Calu3 (cell line): ENCODE results near the gene LRP6. TPM values are rescaled to one million over a fixed set of nuclear protein-coding genes. Genes with fewer than 3 reads are reported as not detected.

Source experiments
- BruUV-seq: library from RNA; stranded (reverse); fragments of 400-500 nt; replicated peaks from 2 replicates; lab custom pipeline; 2021; lab: Mats Ljungman, UMichigan
- CTCF ChIA-PET: fragments of 300-600 bp; sonication (Branson Sonifier 250); formaldehyde crosslinking; loops from one replicate; lab custom pipeline; 2022; ENCODE audit warnings: antibody characterized with exemption; lab: Charles Lee
- DNase-seq: peaks from one replicate; pipeline ENCODE4 v3.0.0; 2022
- H3K27ac Mint-ChIP-seq: one replicate; pipeline ENCODE4 v1.8.0; 2022; ENCODE audit warnings: mixed read lengths; ENCODE audit not compliant: unreplicated experiment
- H3K27me3 Mint-ChIP-seq: one replicate; pipeline ENCODE4 v1.8.0; 2022; ENCODE audit warnings: mixed read lengths; ENCODE audit not compliant: unreplicated experiment
- H3K36me3 Mint-ChIP-seq: one replicate; pipeline ENCODE4 v1.8.0; 2022; ENCODE audit warnings: mild to moderate bottlenecking, moderate library complexity, mixed read lengths; ENCODE audit not compliant: insufficient read depth, unreplicated experiment
- H3K4me1 Mint-ChIP-seq: one replicate; pipeline ENCODE4 v1.8.0; 2022; ENCODE audit warnings: mild to moderate bottlenecking, low read depth, mixed read lengths; ENCODE audit not compliant: unreplicated experiment
- H3K4me3 Mint-ChIP-seq: one replicate; pipeline ENCODE4 v1.8.0; 2022; ENCODE audit warnings: mild to moderate bottlenecking, low read depth, moderate library complexity, mixed read lengths; ENCODE audit not compliant: unreplicated experiment
- H3K9me3 Mint-ChIP-seq: one replicate; pipeline ENCODE4 v1.8.0; 2022; ENCODE audit warnings: low read depth, mixed read lengths; ENCODE audit not compliant: unreplicated experiment
- intact Hi-C: fragments of 100-400 bp; cut with micrococcal nuclease; formaldehyde crosslinking; loops from one replicate; pipeline ENCODE4 v1.10.0; 2022; ENCODE audit not compliant: unreplicated experiment
- total RNA-seq: library from RNA; stranded (reverse); gene quantifications from 2 replicates; pipeline ENCODE4 v1.2.3, GENCODE V29; 2022
- TF ChIP-seq, protein P1 (sequence below): fragments of 200-600 bp; IDR thresholded peaks from one replicate; pipeline ENCODE4 v1.8.0; 2022; ENCODE audit warnings: antibody characterized with exemption; ENCODE audit not compliant: unreplicated experiment

Gene LRP6
- total RNA-seq, 1 experiment from 2014 or later, result 74.8 TPM

GRCh38 chr12:12201274-12201758 is 65.5 kb downstream of the LRP6 start:
- CTCF ChIA-PET, result no interaction called here
- Mint-ChIP-seq H3K27ac (no peak overlapping the region), H3K4me3 (no peak overlapping the region), H3K4me1 (peaks cover 22% of the 10 kb centered on the region), H3K36me3 (peaks cover 25% of the 10 kb centered on the region), H3K9me3 (peaks cover 15% of the 10 kb centered on the region), H3K27me3 (no peaks in the 10 kb centered on the region)
- TF ChIP-seq, protein P1, sequence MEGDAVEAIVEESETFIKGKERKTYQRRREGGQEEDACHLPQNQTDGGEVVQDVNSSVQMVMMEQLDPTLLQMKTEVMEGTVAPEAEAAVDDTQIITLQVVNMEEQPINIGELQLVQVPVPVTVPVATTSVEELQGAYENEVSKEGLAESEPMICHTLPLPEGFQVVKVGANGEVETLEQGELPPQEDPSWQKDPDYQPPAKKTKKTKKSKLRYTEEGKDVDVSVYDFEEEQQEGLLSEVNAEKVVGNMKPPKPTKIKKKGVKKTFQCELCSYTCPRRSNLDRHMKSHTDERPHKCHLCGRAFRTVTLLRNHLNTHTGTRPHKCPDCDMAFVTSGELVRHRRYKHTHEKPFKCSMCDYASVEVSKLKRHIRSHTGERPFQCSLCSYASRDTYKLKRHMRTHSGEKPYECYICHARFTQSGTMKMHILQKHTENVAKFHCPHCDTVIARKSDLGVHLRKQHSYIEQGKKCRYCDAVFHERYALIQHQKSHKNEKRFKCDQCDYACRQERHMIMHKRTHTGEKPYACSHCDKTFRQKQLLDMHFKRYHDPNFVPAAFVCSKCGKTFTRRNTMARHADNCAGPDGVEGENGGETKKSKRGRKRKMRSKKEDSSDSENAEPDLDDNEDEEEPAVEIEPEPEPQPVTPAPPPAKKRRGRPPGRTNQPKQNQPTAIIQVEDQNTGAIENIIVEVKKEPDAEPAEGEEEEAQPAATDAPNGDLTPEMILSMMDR, result no peak
- TSS peak; percentile 17 for BruUV-seq
- no peak for DNase-seq
- intact Hi-C loops, result no loop called here

GRCh38 chr12:12200363-12200762 is 66.5 kb downstream of the LRP6 start:
- H3K4me3 Mint-ChIP-seq, result no peak overlapping the region
- no peaks in the 10 kb centered on the region for H3K27me3 Mint-ChIP-seq
- CTCF ChIA-PET, result no interaction called here
- H3K27ac Mint-ChIP-seq, result no peak overlapping the region
- peaks cover 25% of the 10 kb centered on the region for H3K36me3 Mint-ChIP-seq
- BruUV-seq, result no TSS peak
- DNase-seq, result no peak
- intact Hi-C loops, result no loop called here
- peaks cover 22% of the 10 kb centered on the region for H3K4me1 Mint-ChIP-seq
- TF ChIP-seq, protein P1, result no peak
- H3K9me3 Mint-ChIP-seq, result peaks cover 15% of the 10 kb centered on the region

- no peak overlapping the region for H3K27ac Mint-ChIP-seq
- peaks cover 23% of the 10 kb centered on the region for H3K4me1 Mint-ChIP-seq
- BruUV-seq, result no TSS peak
- intact Hi-C loops, result no loop called here
- TF ChIP-seq, protein P1, result no peak
- CTCF ChIA-PET, result no interaction called here
- H3K36me3 Mint-ChIP-seq, result peaks cover 34% of the 10 kb centered on the region
- no peak overlapping the region for H3K4me3 Mint-ChIP-seq
- no peak for DNase-seq
- no peaks in the 10 kb centered on the region for H3K27me3 Mint-ChIP-seq
- H3K9me3 Mint-ChIP-seq, result peaks cover 15% of the 10 kb centered on the region
Measured at GRCh38 chr12:12198124-12198523, 68.7 kb downstream of the LRP6 start.

DNA sequence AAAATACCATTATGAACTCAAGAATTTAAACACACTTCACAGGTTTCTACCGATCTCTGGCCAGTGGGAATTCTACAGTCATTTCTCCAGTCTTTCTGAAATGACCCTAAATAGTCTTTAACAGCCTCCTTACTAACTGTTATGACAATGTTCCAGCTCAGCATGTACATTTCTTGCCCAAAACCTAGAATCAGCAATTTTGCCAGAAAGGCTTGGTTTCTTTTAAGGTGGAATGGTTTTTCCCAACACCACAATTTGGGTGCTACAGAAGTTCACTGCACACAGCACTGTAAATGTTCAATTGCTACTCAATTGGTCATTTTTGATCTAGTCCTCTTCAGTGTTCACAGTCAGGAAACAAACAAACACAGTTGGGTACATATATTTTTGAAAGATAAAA is 69.7 kb downstream of the LRP6 start:
- peaks cover 35% of the 10 kb centered on the region for H3K36me3 Mint-ChIP-seq
- peaks cover 33% of the 10 kb centered on the region for H3K4me1 Mint-ChIP-seq

More for the DNA sequence above, 69.7 kb downstream of the LRP6 start:
- intact Hi-C loops, result no loop called here
- CTCF ChIA-PET, result no interaction called here
- BruUV-seq, result no TSS peak
- Mint-ChIP-seq H3K4me3 (no peak overlapping the region), H3K9me3 (peaks cover 15% of the 10 kb centered on the region), H3K27ac (no peak overlapping the region), H3K27me3 (no peaks in the 10 kb centered on the region)
- TF ChIP-seq, protein P1, result no peak
- no peak for DNase-seq
